Psoas muscle (tissue), 8 donors: ENCODE measurements around the gene CDK17. TPM values are rescaled to one million over a fixed set of nuclear protein-coding genes. Genes with fewer than 3 reads are reported as not detected.

Experiments
- ATAC-seq, 4 donors: fragments of 200-7000 bp; cut with Tn5 transposase; one replicate each; pipeline ENCODE4 v1.9.1; 2020; ENCODE audit warnings: moderate library complexity in 3 of 4, mild to moderate bottlenecking in 2 of 4
- DNase-seq, 2 donors: peaks; one replicate each; pipeline ENCODE4 v3.0.0-alpha.2; 2020
- H3K27ac ChIP-seq: fragments of 200-600 bp; one replicate; pipeline ENCODE4 v1.8.0; 2022
- H3K27me3 ChIP-seq, 3 donors: fragments of 200-600 bp in 1 of 3; one replicate each; pipeline versions ENCODE4 v1.6.1 to v1.8.0; 2013 to 2022; ENCODE audit warnings: low read length in 2 of 3, mild to moderate bottlenecking in 2 of 3, moderate library complexity in 1 of 3; ENCODE audit not compliant: insufficient read depth in 3 of 3
- H3K36me3 ChIP-seq, 2 donors: fragments of 200-600 bp in 1 of 2; one replicate each; pipeline versions ENCODE4 v1.6.1 to v1.8.0; 2013 to 2022; ENCODE audit warnings: low read depth in 1 of 2, mild to moderate bottlenecking in 1 of 2, moderate library complexity in 1 of 2; ENCODE audit not compliant: insufficient read depth in 1 of 2
- H3K4me1 ChIP-seq: fragments of 200-600 bp; one replicate; pipeline ENCODE4 v1.8.0; 2022
- H3K4me3 ChIP-seq: fragments of 200-600 bp; one replicate; pipeline ENCODE4 v1.8.0; 2022; ENCODE audit warnings: mild to moderate bottlenecking
- H3K9me3 ChIP-seq: fragments of 200-600 bp; one replicate; pipeline ENCODE4 v1.8.0; 2022
- CTCF ChIP-seq: fragments of 200-600 bp; IDR thresholded peaks from one replicate; pipeline ENCODE4 v1.8.0; 2022; ENCODE audit warnings: antibody characterized with exemption
- WGBS, 3 donors: extraction: QIAGEN DNeasy Blood & Tissue Kit; methylation state at CpG; one replicate each; pipeline versions ENCODE4 v1.1.6 to v1.1.7; 2013; 5-methylcytosine and 5-hydroxymethylcytosine counted together
- intact Hi-C, 2 donors: fragments of 100-400 bp; cut with DNase I; formaldehyde crosslinking; loops; one replicate each; pipeline versions ENCODE4 v1.11.0 to v1.14.2; 2022
- polyA plus RNA-seq, 3 donors: library from polyadenylated mRNA; stranded (reverse); fragments of 200-250 nt; gene quantifications; one replicate each; pipeline ENCODE4 v1.2.3, GENCODE V29; 2013
- total RNA-seq, 4 donors: library from RNA; stranded (reverse); fragmentation: NEBNext Ultra II Directional in 2 of 4; extraction: Animal tissue kit (Norgen Biotek cat#: 25700) in 2 of 4; gene quantifications; one replicate each; pipeline versions ENCODE4 v1.2.1 to v1.2.4, GENCODE V29; 2021 to 2023
- donor health status: healthy with polysubstance abuse.
- donor health status: DM: no; HTN: no; CAD: no; lungs with moderate emphysema.
- donor health status: Bipolar disorder and iron deficiency.
- donor health status: healthy.
- donor health status: DM: yes; HTN: yes; CAD: no.
- donor health status: DM: no; HTN: no; CAD: no.
- donor health status: DM: no; HTN: no; CAD: no.
- donor health status: DM: yes; HTN: yes; CAD: no.

Gene CDK17
- total and polyA plus RNA-seq, 7 donors, result 7.2 to 21.4 (median 13.3) TPM

GRCh38 chr12:96359328-96359727 lies 40.9 kb downstream of the CDK17 start:
- ATAC-seq (no peak), DNase-seq (no peak)
- no peak overlapping the region for H3K4me3 ChIP-seq
- TF ChIP-seq CTCF, result no peak
- H3K27ac ChIP-seq, result no peak overlapping the region
- no peaks in the 10 kb centered on the region for H3K9me3 ChIP-seq
- H3K4me1 ChIP-seq, result no peaks in the 10 kb centered on the region
- no peaks in the 10 kb centered on the region for H3K36me3 ChIP-seq
- intact Hi-C loops, result no loop called here
- H3K27me3 ChIP-seq, result no peaks in the 10 kb centered on the region

- Histone ChIP-seq H3K27me3 (no peaks in the 10 kb centered on the region), H3K4me3 (no peak overlapping the region), H3K4me1 (peaks cover 14% of the 10 kb centered on the region), H3K36me3 (no peaks in the 10 kb centered on the region), H3K9me3 (no peaks in the 10 kb centered on the region), H3K27ac (no peak overlapping the region)
- WGBS, 3 donors, result 81 to 89% (median 85%) methylated on average over 1 of the region's 1 CpG
- TF ChIP-seq CTCF, result no peak
- intact Hi-C loops, result no loop called here
- DNase-seq, result no peak
- ATAC-seq, result no peak
Measured at GRCh38 chr12:96356831-96357230, 43.4 kb downstream of the CDK17 start.

DNA sequence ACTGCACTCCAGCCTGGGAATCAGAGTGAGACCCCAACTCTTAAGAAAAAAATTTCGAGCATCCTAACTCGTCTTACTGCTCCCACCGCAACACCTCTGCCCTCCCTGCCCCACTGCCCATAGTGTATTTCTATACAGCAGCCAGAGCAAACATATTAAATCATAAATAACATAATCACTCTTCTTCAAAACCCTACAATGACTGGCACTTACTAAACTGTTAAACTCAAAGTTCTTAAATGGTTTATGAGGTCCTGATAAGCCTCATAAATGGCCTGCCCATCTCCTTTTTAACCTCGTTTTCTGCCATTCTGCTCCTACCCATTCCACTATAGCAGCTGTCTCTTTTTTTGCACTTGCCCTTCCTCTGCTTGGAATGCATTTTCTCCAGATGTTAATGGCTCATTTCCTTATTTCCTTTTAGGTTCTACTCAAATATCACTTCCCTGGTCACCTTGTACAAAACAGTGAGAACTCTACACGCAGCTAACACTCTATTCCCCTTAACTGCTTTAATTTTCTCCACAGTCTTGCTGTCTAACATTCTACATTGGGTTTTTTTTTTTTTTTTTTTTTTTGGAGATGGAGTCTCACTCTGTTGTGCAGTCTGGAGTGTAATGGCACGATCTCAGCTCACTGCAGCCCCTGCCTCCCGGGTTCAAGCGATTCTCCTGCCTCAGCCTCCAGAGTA lies 45.2 kb downstream of the CDK17 start:
- peaks cover 19% of the 10 kb centered on the region for H3K4me1 ChIP-seq
- intact Hi-C loops, result no loop called here

DNA sequence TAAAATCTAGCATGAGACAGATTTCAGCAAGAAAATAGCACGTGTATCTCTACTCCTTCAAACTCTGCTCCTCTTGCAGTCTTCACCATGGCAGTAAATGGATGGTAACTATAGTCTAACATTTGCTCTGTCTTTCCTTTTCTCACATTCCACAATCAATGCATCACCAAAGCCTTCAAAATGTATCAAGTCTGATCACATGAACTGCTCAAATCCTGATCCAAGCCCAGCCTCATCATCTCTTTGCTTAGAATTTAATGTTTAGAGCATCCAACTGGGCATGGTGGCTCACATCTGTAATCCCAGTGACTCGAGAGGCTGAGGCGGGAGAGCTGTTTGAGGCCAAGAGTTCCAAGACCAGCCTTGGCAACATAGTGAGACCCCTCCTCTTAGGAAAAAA lies 45.9 kb downstream of the CDK17 start:
- H3K27ac ChIP-seq, result no peak overlapping the region
- TF ChIP-seq CTCF, result no peak
- no peaks in the 10 kb centered on the region for H3K36me3 ChIP-seq
- intact Hi-C loops, result no loop called here
- ATAC-seq, result no peak
- H3K4me1 ChIP-seq, result peaks cover 19% of the 10 kb centered on the region
- no peak for DNase-seq
- H3K4me3 ChIP-seq, result no peak overlapping the region
- 62 to 70% (median 70%) methylated on average over 3 of the region's 3 CpGs for WGBS, 3 donors
- H3K9me3 ChIP-seq, result no peaks in the 10 kb centered on the region
- H3K27me3 ChIP-seq, result no peaks in the 10 kb centered on the region

More for the DNA sequence above, 45.2 kb downstream of the CDK17 start:
- H3K27ac ChIP-seq, result no peak overlapping the region
- ATAC-seq (no peak), DNase-seq (no peak)
- 77 to 79% (median 78%) methylated on average over 8 of the region's 8 CpGs for WGBS, 3 donors
- H3K9me3 ChIP-seq, result no peaks in the 10 kb centered on the region
- H3K36me3 ChIP-seq, result no peaks in the 10 kb centered on the region
- H3K4me3 ChIP-seq, result no peak overlapping the region
- H3K27me3 ChIP-seq, result no peaks in the 10 kb centered on the region
- no peak for TF ChIP-seq CTCF
